ENCODE data around the gene SPINK5. TPM values are rescaled to one million over a fixed set of nuclear protein-coding genes. Genes with fewer than 3 reads are reported as not detected.

The SPINK5 gene, protein sequence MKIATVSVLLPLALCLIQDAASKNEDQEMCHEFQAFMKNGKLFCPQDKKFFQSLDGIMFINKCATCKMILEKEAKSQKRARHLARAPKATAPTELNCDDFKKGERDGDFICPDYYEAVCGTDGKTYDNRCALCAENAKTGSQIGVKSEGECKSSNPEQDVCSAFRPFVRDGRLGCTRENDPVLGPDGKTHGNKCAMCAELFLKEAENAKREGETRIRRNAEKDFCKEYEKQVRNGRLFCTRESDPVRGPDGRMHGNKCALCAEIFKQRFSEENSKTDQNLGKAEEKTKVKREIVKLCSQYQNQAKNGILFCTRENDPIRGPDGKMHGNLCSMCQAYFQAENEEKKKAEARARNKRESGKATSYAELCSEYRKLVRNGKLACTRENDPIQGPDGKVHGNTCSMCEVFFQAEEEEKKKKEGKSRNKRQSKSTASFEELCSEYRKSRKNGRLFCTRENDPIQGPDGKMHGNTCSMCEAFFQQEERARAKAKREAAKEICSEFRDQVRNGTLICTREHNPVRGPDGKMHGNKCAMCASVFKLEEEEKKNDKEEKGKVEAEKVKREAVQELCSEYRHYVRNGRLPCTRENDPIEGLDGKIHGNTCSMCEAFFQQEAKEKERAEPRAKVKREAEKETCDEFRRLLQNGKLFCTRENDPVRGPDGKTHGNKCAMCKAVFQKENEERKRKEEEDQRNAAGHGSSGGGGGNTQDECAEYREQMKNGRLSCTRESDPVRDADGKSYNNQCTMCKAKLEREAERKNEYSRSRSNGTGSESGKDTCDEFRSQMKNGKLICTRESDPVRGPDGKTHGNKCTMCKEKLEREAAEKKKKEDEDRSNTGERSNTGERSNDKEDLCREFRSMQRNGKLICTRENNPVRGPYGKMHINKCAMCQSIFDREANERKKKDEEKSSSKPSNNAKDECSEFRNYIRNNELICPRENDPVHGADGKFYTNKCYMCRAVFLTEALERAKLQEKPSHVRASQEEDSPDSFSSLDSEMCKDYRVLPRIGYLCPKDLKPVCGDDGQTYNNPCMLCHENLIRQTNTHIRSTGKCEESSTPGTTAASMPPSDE
- polyA plus RNA-seq (2011; rRNA removed) (not detected in 2 replicates), polyA minus RNA-seq (2011; rRNA and poly(A)+ RNA removed) (not detected in 2 replicates)

DNA sequence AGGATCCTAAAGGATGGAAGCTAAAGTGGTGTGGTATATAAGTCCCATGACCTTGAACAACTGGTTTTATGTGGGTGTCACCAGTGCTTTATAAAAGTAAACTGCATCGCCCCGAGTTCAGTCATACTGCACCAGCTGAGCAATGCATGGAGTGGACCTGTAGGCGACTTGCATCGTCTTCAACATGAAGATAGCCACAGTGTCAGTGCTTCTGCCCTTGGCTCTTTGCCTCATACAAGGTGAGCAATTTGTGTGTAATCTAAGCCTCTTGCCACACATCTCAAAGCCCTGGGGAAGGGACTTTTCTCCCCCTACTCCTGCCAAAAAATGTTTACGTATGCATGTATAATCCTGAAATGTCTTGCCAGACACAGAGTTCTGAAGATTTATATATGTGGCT, at the start of gene SPINK5:
SPINK5 (plus strand) TSS at position 120 of the 400 bp plus-strand sequence; CDS start at position 185, 65 bp downstream.
- Histone ChIP-seq H3K4me3 (ENCODE audit: low read depth, low read length) (no peak within 1 kb of the TSS), H3K36me3 (ENCODE audit: control insufficient read depth, insufficient read depth, low read length) (no peaks in the 10 kb centered on the region), H3K27me3 (ENCODE audit: control insufficient read depth, insufficient read depth, low read length) (no peaks in the 10 kb centered on the region)
- DNase-seq (ENCODE audit: low read depth) = no peak
- ChIA-PET CTCF (no interaction called here), POLR2A (no interaction called here)
- TF ChIP-seq, protein P1, sequence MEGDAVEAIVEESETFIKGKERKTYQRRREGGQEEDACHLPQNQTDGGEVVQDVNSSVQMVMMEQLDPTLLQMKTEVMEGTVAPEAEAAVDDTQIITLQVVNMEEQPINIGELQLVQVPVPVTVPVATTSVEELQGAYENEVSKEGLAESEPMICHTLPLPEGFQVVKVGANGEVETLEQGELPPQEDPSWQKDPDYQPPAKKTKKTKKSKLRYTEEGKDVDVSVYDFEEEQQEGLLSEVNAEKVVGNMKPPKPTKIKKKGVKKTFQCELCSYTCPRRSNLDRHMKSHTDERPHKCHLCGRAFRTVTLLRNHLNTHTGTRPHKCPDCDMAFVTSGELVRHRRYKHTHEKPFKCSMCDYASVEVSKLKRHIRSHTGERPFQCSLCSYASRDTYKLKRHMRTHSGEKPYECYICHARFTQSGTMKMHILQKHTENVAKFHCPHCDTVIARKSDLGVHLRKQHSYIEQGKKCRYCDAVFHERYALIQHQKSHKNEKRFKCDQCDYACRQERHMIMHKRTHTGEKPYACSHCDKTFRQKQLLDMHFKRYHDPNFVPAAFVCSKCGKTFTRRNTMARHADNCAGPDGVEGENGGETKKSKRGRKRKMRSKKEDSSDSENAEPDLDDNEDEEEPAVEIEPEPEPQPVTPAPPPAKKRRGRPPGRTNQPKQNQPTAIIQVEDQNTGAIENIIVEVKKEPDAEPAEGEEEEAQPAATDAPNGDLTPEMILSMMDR (IDR thresholded peaks at IDR 0.05; ENCODE audit: insufficient read depth, low read depth, low read length) = no peak

DNA sequence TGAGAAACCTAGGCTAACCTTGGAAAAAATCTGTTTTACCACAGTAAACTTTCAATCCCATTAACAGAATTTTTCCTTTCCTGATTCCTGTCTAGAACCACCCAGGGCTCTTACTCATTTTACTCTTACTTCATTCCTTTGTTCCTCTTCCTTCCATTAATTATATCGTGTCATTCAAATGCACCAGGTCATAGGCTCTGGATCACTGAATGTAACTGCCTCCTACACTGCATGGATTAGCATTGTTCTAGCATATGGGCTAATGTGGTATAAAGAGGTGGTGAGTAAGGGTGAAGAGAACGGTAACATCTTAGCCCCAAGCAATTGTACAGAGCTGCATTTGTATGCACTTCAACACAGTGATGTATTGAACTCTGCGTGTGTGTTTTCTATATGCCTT, 49.5 kb upstream of the SPINK5 start:
- Histone ChIP-seq H3K36me3 (ENCODE audit: control insufficient read depth, insufficient read depth, low read length) (no peaks in the 10 kb centered on the region), H3K27me3 (ENCODE audit: control insufficient read depth, insufficient read depth, low read length) (no peaks in the 10 kb centered on the region), H3K4me3 (ENCODE audit: low read depth, low read length) (no peak overlapping the region)
- ChIA-PET POLR2A (no interaction called here), CTCF (no interaction called here)
- DNase-seq (ENCODE audit: low read depth) = no peak
- TF ChIP-seq, protein P1 (IDR thresholded peaks at IDR 0.05; ENCODE audit: insufficient read depth, low read depth, low read length) = no peak

DNA sequence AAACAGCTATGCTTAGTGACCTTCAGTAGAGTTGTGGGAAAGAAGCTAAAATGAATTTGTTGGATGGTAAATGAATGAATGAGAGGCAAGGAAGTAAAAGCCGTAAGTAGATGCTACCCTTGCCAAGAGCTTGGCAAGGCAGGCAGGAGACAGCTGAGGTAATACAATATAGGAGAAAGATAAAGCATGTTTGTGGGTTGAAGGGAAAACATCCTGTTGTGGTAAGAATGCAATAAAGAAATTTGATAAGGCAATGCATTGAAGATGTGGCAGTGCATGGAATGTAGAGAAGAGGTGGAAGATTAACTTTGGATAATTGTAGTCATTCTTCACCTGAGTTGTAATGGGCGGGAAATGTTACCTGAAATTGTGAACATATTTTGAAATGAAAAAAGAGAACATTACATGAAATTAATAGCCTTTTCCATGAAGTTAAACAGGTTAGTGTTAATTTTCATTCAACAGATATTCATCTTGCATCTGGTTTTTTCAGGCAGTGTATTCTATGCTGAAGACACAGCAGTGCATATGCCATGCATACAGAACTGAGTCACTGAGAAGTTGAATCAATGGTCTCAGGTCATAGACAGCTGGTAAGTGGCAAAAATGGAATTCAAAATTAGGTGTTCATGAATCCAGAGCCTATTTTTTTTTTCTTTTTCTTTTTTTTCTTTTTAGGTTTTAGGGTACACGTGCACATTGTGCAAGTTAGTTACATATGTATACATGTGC, 43.4 kb upstream of the SPINK5 start:
- TF ChIP-seq, protein P1 (IDR thresholded peaks at IDR 0.05; ENCODE audit: insufficient read depth, low read depth, low read length) = no peak
- ChIA-PET POLR2A (no interaction called here), CTCF (no interaction called here)
- Histone ChIP-seq H3K4me3 (ENCODE audit: low read depth, low read length) (no peak overlapping the region), H3K27me3 (ENCODE audit: control insufficient read depth, insufficient read depth, low read length) (no peaks in the 10 kb centered on the region), H3K36me3 (ENCODE audit: control insufficient read depth, insufficient read depth, low read length) (no peaks in the 10 kb centered on the region)
- no peak for DNase-seq (ENCODE audit: low read depth)

DNA sequence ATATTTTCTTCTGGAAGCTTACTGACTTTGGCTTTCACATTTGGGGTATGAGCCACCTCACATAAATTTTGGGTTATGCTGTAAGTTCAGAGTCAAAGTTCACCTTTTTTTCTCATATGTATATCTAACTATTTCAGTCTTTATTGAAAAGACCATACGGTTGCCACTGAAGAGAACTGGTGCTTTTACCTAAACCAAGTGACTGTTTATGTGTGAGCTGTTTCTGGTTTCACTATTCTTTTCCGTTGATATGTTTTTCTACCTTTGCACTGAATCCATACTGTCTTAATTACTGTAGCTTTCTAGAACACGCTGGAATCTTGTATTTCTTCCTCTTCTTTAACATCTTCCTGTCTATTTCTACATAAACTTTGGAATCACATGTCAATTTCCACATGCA, 36.3 kb upstream of the SPINK5 start:
- Histone ChIP-seq H3K4me3 (ENCODE audit: low read depth, low read length) (no peak overlapping the region), H3K36me3 (ENCODE audit: control insufficient read depth, insufficient read depth, low read length) (no peaks in the 10 kb centered on the region), H3K27me3 (ENCODE audit: control insufficient read depth, insufficient read depth, low read length) (no peaks in the 10 kb centered on the region)
- TF ChIP-seq, protein P1 (IDR thresholded peaks at IDR 0.05; ENCODE audit: insufficient read depth, low read depth, low read length) = no peak
- CTCF ChIA-PET = no interaction called here
- POLR2A ChIA-PET = no interaction called here
- no peak for DNase-seq (ENCODE audit: low read depth)
